Right lobe of liver (tissue), 6 donors: ENCODE results near the gene MRPS34. TPM values are rescaled to one million over a fixed set of nuclear protein-coding genes. Genes with fewer than 3 reads are reported as not detected.

ENCODE experiments used
- ATAC-seq, 4 donors: fragments of 200-7000 bp; cut with Tn5 transposase; one replicate each; pipeline ENCODE4 v1.9.1; 2020; ENCODE audit warnings: mild to moderate bottlenecking in 4 of 4, moderate library complexity in 4 of 4
- DNase-seq, 3 donors: peaks; one replicate each; pipeline ENCODE4 v3.0.0-alpha.2; 2020
- H3K27ac ChIP-seq, 3 donors: fragments of 200-600 bp; one replicate each; pipeline ENCODE4 v1.8.0; 2022
- H3K27me3 ChIP-seq, 2 donors: fragments of 200-600 bp; one replicate each; pipeline ENCODE4 v1.8.0; 2022
- H3K36me3 ChIP-seq, 4 donors: fragments of 200-600 bp; sonication (generic) in 1 of 4; one replicate each; pipeline versions ENCODE4 v1.5.1 to v1.8.0; 2017 to 2022; ENCODE audit warnings: control low read depth in 1 of 4
- H3K4me1 ChIP-seq, 4 donors: fragments of 200-600 bp; sonication (generic) in 1 of 4; one replicate each; pipeline versions ENCODE4 v1.5.1 to v1.8.0; 2017 to 2022; ENCODE audit warnings: control low read depth in 1 of 4
- H3K4me3 ChIP-seq, 3 donors: fragments of 200-600 bp; one replicate each; pipeline ENCODE4 v1.8.0; 2022
- H3K9me3 ChIP-seq, 4 donors: fragments of 200-600 bp; sonication (generic) in 1 of 4; one replicate each; pipeline versions ENCODE4 v1.5.1 to v1.8.0; 2017 to 2022; ENCODE audit warnings: control low read depth in 1 of 4
- CTCF ChIP-seq, 4 donors: fragments of 200-600 bp in 3 of 4; fragments of 450-650 bp in 1 of 4; IDR thresholded peaks; one replicate each; pipeline versions ENCODE4 v1.5.1 to v1.8.0; 2016 to 2022; ENCODE audit warnings: antibody characterized with exemption in 4 of 4, mild to moderate bottlenecking in 2 of 4
- POLR2A ChIP-seq: fragments of 450-650 bp; IDR thresholded peaks from one replicate; pipeline ENCODE4 v1.6.1; 2017; ENCODE audit warnings: antibody characterized with exemption, mild to moderate bottlenecking
- WGBS: methylation state at CpG from one replicate; pipeline ENCODE4 v1.1.6; 2018; ENCODE audit warnings: low coverage, low lambda C conversion rate; ENCODE audit not compliant: insufficient coverage; ENCODE audit errors: missing lambda C conversion rate; 5-methylcytosine and 5-hydroxymethylcytosine counted together
- intact Hi-C, 2 donors: fragments of 100-400 bp; cut with DNase I; formaldehyde crosslinking; loops; one replicate each; pipeline versions ENCODE4 v1.11.2 to v1.14.1; 2022
- total RNA-seq, 6 experiments: library from RNA; depleted of rRNA in 2 of 6; stranded (reverse); fragments of >200 nt in 2 of 6; fragmentation: NEBNext Ultra II Directional in 3 of 6; extraction: Animal tissue kit (Norgen Biotek cat#: 25700) in 3 of 6; gene quantifications; one replicate each; pipeline versions ENCODE4 v1.1.0 to v1.2.4, GENCODE V29; 2016 to 2023
- donor health status: DM: no; HTN: yes; CAD: no.
- donor health status: DM: no; HTN: no; CAD: no.
- donor health status: DM: no; HTN: no; CAD: no.
- donor health status: DM: no; HTN: yes; CAD: no.
- donor health status: DM: no; HTN: yes; CAD: no.

Gene MRPS34
- total RNA-seq, 6 experiments from 2014 or later: 42.5 to 90.5 (median 52.9) TPM

- Histone ChIP-seq H3K27me3 (no peaks in the 10 kb centered on the region), H3K9me3 (no peaks in the 10 kb centered on the region), H3K36me3 (peaks cover 0 to 22% (median 4%) of the 10 kb centered on the region in 4 donors), H3K27ac (peak overlapping the region; percentile 75 to 95 (median 78)), H3K4me3 (peak overlapping the region; percentile 84 to 94 (median 86)), H3K4me1 (peaks cover 0 to 35% (median 11%) of the 10 kb centered on the region in 4 donors)
- DNase-seq (peak in 2 of 3 donors; percentile 37 to 56), ATAC-seq (no peak)
- 60% methylated on average over 1 of the region's 20 CpGs for WGBS
- intact Hi-C loops: no loop called here
- no peak for TF ChIP-seq POLR2A
- TF ChIP-seq CTCF (IDR thresholded peaks at IDR 0.05): no peak
Observed at GRCh38 chr16:1781254-1781653, 8.3 kb upstream of the MRPS34 start.

GRCh38 chr16:1780677-1781072 lies 7.7 kb upstream of the MRPS34 start:
- no peak for DNase-seq
- Histone ChIP-seq H3K4me1 (peaks cover 0 to 35% (median 11%) of the 10 kb centered on the region in 4 donors), H3K27ac (peak overlapping the region in 2 of 3 donors; percentile 58 to 71), H3K4me3 (peak overlapping the region in 1 of 3 donors; percentile 94), H3K36me3 (peaks cover 0 to 22% (median 4%) of the 10 kb centered on the region in 4 donors), H3K9me3 (no peaks in the 10 kb centered on the region), H3K27me3 (no peaks in the 10 kb centered on the region)
- intact Hi-C loops: no loop called here
- no peak for ATAC-seq
- WGBS: 55% methylated on average over 6 of the region's 6 CpGs
- TF ChIP-seq POLR2A (no peak), CTCF (IDR thresholded peaks at IDR 0.05) (no peak)

- DNase-seq (peak; percentile 85 to 95 (median 94)), ATAC-seq (peak; percentile 50 to 57 (median 54))
- peak overlapping the region in 2 of 3 donors; percentile 58 to 71 for H3K27ac ChIP-seq
- TF ChIP-seq CTCF (IDR thresholded peaks at IDR 0.05) (peak in 1 of 4 donors; percentile 29), POLR2A (peak; percentile 21)
- intact Hi-C loops: loop anchor here in 1 of 2 donors (5.0 kb wide), 1 partner anchor 42 kb away; no protein-coding TSS in a partner anchor
- 38% methylated on average over 8 of the region's 27 CpGs for WGBS
- H3K4me1 ChIP-seq: peaks cover 0 to 35% (median 11%) of the 10 kb centered on the region in 4 donors
- H3K9me3 ChIP-seq: no peaks in the 10 kb centered on the region
- H3K4me3 ChIP-seq: peak overlapping the region in 2 of 3 donors; percentile 14 to 21
- no peaks in the 10 kb centered on the region for H3K27me3 ChIP-seq
- peaks cover 0 to 22% (median 4%) of the 10 kb centered on the region in 4 donors for H3K36me3 ChIP-seq
Observed at GRCh38 chr16:1779741-1780676, 7.1 kb upstream of the MRPS34 start.

GRCh38 chr16:1779234-1779701 lies 6.3 kb upstream of the MRPS34 start:
- Histone ChIP-seq H3K27me3 (no peaks in the 10 kb centered on the region), H3K4me3 (no peak overlapping the region), H3K9me3 (no peaks in the 10 kb centered on the region), H3K36me3 (peaks cover 0 to 22% (median 4%) of the 10 kb centered on the region in 4 donors), H3K27ac (peak overlapping the region in 2 of 3 donors; percentile 21 to 71), H3K4me1 (peaks cover 0 to 38% (median 14%) of the 10 kb centered on the region in 4 donors)
- DNase-seq: peak in 2 of 3 donors; percentile 50 to 54
- no peak for ATAC-seq
- TF ChIP-seq CTCF (IDR thresholded peaks at IDR 0.05) (no peak), POLR2A (no peak)
- intact Hi-C loops: loop anchor here in 1 of 2 donors (5.0 kb wide), 1 partner anchor 43 kb away; no protein-coding TSS in a partner anchor
- 33% methylated on average over 1 of the region's 8 CpGs for WGBS
